ENCODE data around the gene FCGR2B. TPM values are rescaled to one million over a fixed set of nuclear protein-coding genes. Genes with fewer than 3 reads are reported as not detected.

FCGR2B gene
- total RNA-seq, 1 donor from 2014 or later, result 0.19 TPM

- Mint-ChIP-seq H3K36me3 (no peaks in the 10 kb centered on the region), H3K9me3 (no peaks in the 10 kb centered on the region), H3K27ac (no peak within 1 kb of the TSS), H3K4me3 (no peak within 1 kb of the TSS), H3K4me1 (ENCODE audit: unreplicated experiment) (no peaks in the 10 kb centered on the region), H3K27me3 (peaks cover 17% of the 10 kb centered on the region)
- no peak for TF ChIP-seq CTCF (conservative IDR thresholded peaks at IDR 0.05)
- no peak for DNase-seq (ENCODE audit: extremely low spot score, unreplicated experiment)
These were observed 43.8 kb downstream of the FCGR2B start, which contains the start of gene FCRLA for GRCh38 chr1:161706482-161707347. Gene FCRLA, plus strand, starts transcription at chr1:161707229. Its CDS starts 36 bp downstream, at chr1:161707265.

- TF ChIP-seq CTCF (conservative IDR thresholded peaks at IDR 0.05), result no peak
- no peak for DNase-seq (ENCODE audit: extremely low spot score, unreplicated experiment)
- H3K9me3 Mint-ChIP-seq, result no peaks in the 10 kb centered on the region
- H3K27ac Mint-ChIP-seq, result no peak overlapping the region
- no peaks in the 10 kb centered on the region for H3K4me1 Mint-ChIP-seq (ENCODE audit: unreplicated experiment)
- no peaks in the 10 kb centered on the region for H3K36me3 Mint-ChIP-seq
- peaks cover 22% of the 10 kb centered on the region for H3K27me3 Mint-ChIP-seq
- H3K4me3 Mint-ChIP-seq, result no peak overlapping the region
These were observed 44.6 kb downstream of the FCGR2B start for GRCh38 chr1:161707503-161707902.

GRCh38 chr1:161709373-161709772 lies 46.4 kb downstream of the FCGR2B start:
- H3K4me1 Mint-ChIP-seq (ENCODE audit: unreplicated experiment), result no peaks in the 10 kb centered on the region
- no peaks in the 10 kb centered on the region for H3K9me3 Mint-ChIP-seq
- TF ChIP-seq CTCF (conservative IDR thresholded peaks at IDR 0.05), result no peak
- H3K36me3 Mint-ChIP-seq, result no peaks in the 10 kb centered on the region
- no peak overlapping the region for H3K4me3 Mint-ChIP-seq
- no peak overlapping the region for H3K27ac Mint-ChIP-seq
- no peak for DNase-seq (ENCODE audit: extremely low spot score, unreplicated experiment)
- peaks cover 22% of the 10 kb centered on the region for H3K27me3 Mint-ChIP-seq

DNA sequence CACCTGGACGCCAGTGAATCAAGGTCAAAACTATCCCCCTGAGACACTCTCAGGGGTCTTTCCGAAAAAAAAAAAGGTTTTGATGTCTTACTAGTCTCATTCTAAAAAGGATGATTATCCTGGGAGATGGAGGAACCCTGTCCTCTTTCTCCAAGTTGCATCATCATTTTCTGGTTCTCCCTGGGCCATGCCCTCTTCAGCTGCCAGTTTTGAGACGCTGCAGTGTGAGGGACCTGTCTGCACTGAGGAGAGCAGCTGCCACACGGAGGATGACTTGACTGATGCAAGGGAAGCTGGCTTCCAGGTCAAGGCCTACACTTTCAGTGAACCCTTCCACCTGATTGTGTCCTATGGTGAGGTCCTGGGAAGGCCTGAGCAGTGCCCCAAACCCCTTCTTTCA lies 47.6 kb downstream of the FCGR2B start:
- TF ChIP-seq CTCF (conservative IDR thresholded peaks at IDR 0.05), result no peak
- Mint-ChIP-seq H3K4me1 (ENCODE audit: unreplicated experiment) (no peaks in the 10 kb centered on the region), H3K27ac (no peak overlapping the region), H3K9me3 (no peaks in the 10 kb centered on the region), H3K4me3 (no peak overlapping the region), H3K36me3 (no peaks in the 10 kb centered on the region), H3K27me3 (peaks cover 29% of the 10 kb centered on the region)
- no peak for DNase-seq (ENCODE audit: extremely low spot score, unreplicated experiment)

- Mint-ChIP-seq H3K4me3 (no peak overlapping the region), H3K27me3 (peaks cover 69% of the 10 kb centered on the region), H3K36me3 (no peaks in the 10 kb centered on the region), H3K9me3 (no peaks in the 10 kb centered on the region), H3K27ac (no peak overlapping the region), H3K4me1 (ENCODE audit: unreplicated experiment) (no peaks in the 10 kb centered on the region)
- no peak for DNase-seq (ENCODE audit: extremely low spot score, unreplicated experiment)
- TF ChIP-seq CTCF (conservative IDR thresholded peaks at IDR 0.05), result no peak
These were observed 55.8 kb downstream of the FCGR2B start for GRCh38 chr1:161718559-161719324.
